Mesendoderm (in vitro differentiated cells): Measurements from ENCODE around the gene SYCN.

Experiments
- DNase-seq: peaks from one replicate; pipeline ENCODE4 v3.0.0; 2013
- H2AK5ac ChIP-seq: 2 replicates; pipeline ENCODE4 v1.6.1; 2013; ENCODE audit warnings: low read length, inconsistent platforms
- H2BK120ac ChIP-seq: 2 replicates; pipeline ENCODE4 v1.6.1; 2013; ENCODE audit warnings: low read depth, mild to moderate bottlenecking, low read length, moderate library complexity, mixed read lengths
- H2BK15ac ChIP-seq: replicated peaks from 2 replicates; pipeline ENCODE4 v1.6.1; 2013; ENCODE audit warnings: low read depth, mild to moderate bottlenecking, moderate library complexity
- H2BK5ac ChIP-seq: 2 replicates; pipeline ENCODE4 v1.6.1; 2013; ENCODE audit warnings: low read length, inconsistent platforms
- H3K18ac ChIP-seq: 2 replicates; pipeline ENCODE4 v1.6.1; 2013; ENCODE audit warnings: mild to moderate bottlenecking, low read length, mixed read lengths
- H3K23ac ChIP-seq: one replicate; pipeline ENCODE4 v1.6.1; 2013; ENCODE audit warnings: low read length
- H3K27ac ChIP-seq: 2 replicates; pipeline ENCODE4 v1.5.1; 2013; ENCODE audit warnings: low read depth, mild to moderate bottlenecking, inconsistent platforms, low read length, moderate library complexity
- H3K27me3 ChIP-seq: 2 replicates; pipeline ENCODE4 v1.6.1; 2013; ENCODE audit warnings: low read length, control low read depth, mild to moderate bottlenecking, inconsistent platforms; ENCODE audit not compliant: insufficient read depth, poor library complexity
- H3K36me3 ChIP-seq: 2 replicates; pipeline ENCODE4 v1.6.1; 2013; ENCODE audit warnings: low read length, inconsistent platforms; ENCODE audit not compliant: control insufficient read depth, insufficient read depth
- H3K4ac ChIP-seq: one replicate; pipeline ENCODE4 v1.6.1; 2013; ENCODE audit warnings: low read depth, mild to moderate bottlenecking, low read length, moderate library complexity
- H3K4me1 ChIP-seq: 2 replicates; pipeline ENCODE4 v1.6.1; 2013; ENCODE audit warnings: low read depth, low read length, inconsistent platforms; ENCODE audit not compliant: control insufficient read depth
- H3K4me2 ChIP-seq: 2 replicates; pipeline ENCODE4 v1.6.1; 2013; ENCODE audit warnings: low read length
- H3K4me3 ChIP-seq: 2 replicates; pipeline ENCODE4 v1.5.1; 2013; ENCODE audit warnings: mild to moderate bottlenecking, low read length
- H3K56ac ChIP-seq: one replicate; pipeline ENCODE4 v1.6.1; 2013; ENCODE audit warnings: low read length
- H3K79me1 ChIP-seq: 2 replicates; pipeline ENCODE4 v1.6.1; 2013; ENCODE audit warnings: low read length, inconsistent platforms
- H3K79me2 ChIP-seq: 2 replicates; pipeline ENCODE4 v1.6.1; 2013; ENCODE audit warnings: mild to moderate bottlenecking, low read length; ENCODE audit not compliant: control insufficient read depth, insufficient read depth
- H3K9ac ChIP-seq: 2 replicates; pipeline ENCODE4 v1.6.1; 2013; ENCODE audit warnings: low read length, inconsistent platforms
- H4K5ac ChIP-seq: one replicate; pipeline ENCODE4 v1.6.1; 2013; ENCODE audit warnings: low read length
- H4K8ac ChIP-seq: one replicate; pipeline ENCODE4 v1.6.1; 2013; ENCODE audit warnings: low read depth, mild to moderate bottlenecking, control low read depth, low read length, moderate library complexity
- WGBS: extraction: QIAGEN DNeasy Blood & Tissue Kit; methylation state at CpG from one replicate; pipeline ENCODE4 v1.1.7; 2013; ENCODE audit warnings: low lambda C conversion rate, missing lambda C conversion rate; ENCODE audit not compliant: insufficient coverage; ENCODE audit errors: extremely low coverage; 5-methylcytosine and 5-hydroxymethylcytosine counted together

The SYCN gene

DNA sequence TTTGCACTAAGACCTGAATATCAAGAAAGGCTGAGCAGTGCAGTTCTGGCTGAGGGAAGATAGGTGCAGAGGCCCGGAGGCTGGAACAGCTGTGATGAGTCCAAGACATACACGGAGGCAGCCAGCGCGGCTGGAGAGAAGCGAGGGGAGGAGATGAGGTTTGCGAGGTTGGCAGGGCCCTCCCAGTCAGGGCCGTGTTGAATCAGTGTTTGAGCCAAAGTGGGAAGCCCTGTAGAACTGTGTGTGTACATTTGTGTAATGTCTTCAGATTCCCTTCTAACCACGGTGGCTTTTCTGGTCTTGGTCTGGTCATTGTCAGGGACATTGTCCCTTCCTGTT, 43.6 kb downstream of the SYCN start:
- H2BK5ac ChIP-seq: no peak overlapping the region
- no CpG with 5 or more reads among the region's 8 CpGs for WGBS
- H2BK120ac ChIP-seq: no peak overlapping the region
- H3K18ac ChIP-seq: no peak overlapping the region
- no peak overlapping the region for H3K27ac ChIP-seq
- peaks cover 14% of the 10 kb centered on the region for H3K79me2 ChIP-seq
- H2BK15ac ChIP-seq: no peak overlapping the region
- H3K23ac ChIP-seq: no peak overlapping the region
- H3K36me3 ChIP-seq: no peaks in the 10 kb centered on the region
- DNase-seq: no peak
- no peak overlapping the region for H3K4me2 ChIP-seq
- H2AK5ac ChIP-seq: no peak overlapping the region
- peaks cover 24% of the 10 kb centered on the region for H3K79me1 ChIP-seq
- peaks cover 2% of the 10 kb centered on the region for H3K4me1 ChIP-seq
- no peak overlapping the region for H3K56ac ChIP-seq
- H3K9ac ChIP-seq: no peak overlapping the region
- H4K8ac ChIP-seq: no peak overlapping the region
- no peak overlapping the region for H3K4me3 ChIP-seq
- no peaks in the 10 kb centered on the region for H3K27me3 ChIP-seq
- no peak overlapping the region for H3K4ac ChIP-seq
- no peak overlapping the region for H4K5ac ChIP-seq

DNA sequence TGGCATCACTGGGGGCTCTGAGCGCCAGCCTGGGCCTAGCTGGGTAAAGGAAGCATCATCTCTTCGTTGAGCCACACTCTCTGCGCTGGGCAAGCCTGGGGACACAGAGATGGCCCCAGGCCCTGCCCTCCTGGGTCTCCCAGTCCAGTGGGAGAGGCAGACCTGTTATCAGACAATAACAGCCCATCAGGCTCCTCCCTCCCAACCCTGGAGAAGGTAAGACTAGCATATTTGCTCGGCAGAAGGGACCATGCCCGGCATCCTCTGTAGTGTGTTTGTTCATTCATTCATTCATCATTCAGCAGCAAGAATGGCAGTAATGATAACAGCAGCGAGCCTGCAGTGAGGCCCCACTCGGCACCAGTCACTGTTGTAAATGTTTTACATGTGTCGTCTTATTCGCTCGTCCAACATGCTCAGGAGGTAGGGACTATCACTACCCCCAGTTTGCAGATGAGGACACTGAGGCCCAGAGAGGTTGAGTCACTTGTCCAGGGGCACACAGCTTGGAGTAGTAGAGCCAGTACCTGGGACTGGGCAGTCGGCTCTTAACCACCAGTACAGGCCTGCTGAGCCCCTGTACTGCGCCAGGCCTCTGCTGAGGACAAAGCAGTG, 45.3 kb downstream of the SYCN start:
- WGBS: no CpG with 5 or more reads among the region's 12 CpGs
- Histone ChIP-seq H4K8ac (no peak overlapping the region), H3K4me2 (no peak overlapping the region), H3K4me1 (peaks cover 7% of the 10 kb centered on the region), H3K4me3 (no peak overlapping the region), H3K4ac (no peak overlapping the region), H4K5ac (no peak overlapping the region), H2AK5ac (no peak overlapping the region), H3K9ac (no peak overlapping the region), H3K79me1 (peaks cover 32% of the 10 kb centered on the region), H3K18ac (no peak overlapping the region), H3K56ac (no peak overlapping the region), H3K27me3 (no peaks in the 10 kb centered on the region), H3K79me2 (peaks cover 14% of the 10 kb centered on the region), H3K36me3 (no peaks in the 10 kb centered on the region), H3K23ac (no peak overlapping the region), H2BK120ac (no peak overlapping the region), H3K27ac (no peak overlapping the region), H2BK5ac (no peak overlapping the region), H2BK15ac (no peak overlapping the region)
- DNase-seq: no peak

DNA sequence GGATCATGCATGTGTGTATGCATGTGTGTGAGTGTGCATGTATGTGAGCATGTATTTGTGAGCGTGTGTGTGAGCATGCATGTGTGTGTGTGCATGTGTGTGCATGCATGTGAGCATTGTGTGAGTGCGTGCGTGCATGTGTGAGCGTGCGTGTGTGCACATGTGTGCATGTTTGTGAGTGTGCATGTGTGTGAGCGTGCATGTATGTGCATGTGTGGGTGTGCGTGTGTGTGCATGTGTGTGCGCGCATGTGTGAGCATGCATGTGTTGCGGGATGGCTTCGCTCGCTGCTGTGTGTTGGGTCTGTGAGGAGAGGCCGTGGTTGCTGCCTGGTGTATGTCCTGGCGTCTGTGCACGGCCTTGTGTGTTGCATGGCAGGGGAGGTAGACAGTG, 46.1 kb downstream of the SYCN start:
- no peak overlapping the region for H3K4me2 ChIP-seq
- H3K79me1 ChIP-seq: peaks cover 32% of the 10 kb centered on the region
- H3K4me1 ChIP-seq: peaks cover 7% of the 10 kb centered on the region
- H2BK120ac ChIP-seq: no peak overlapping the region
- no peaks in the 10 kb centered on the region for H3K36me3 ChIP-seq
- no peak overlapping the region for H2BK15ac ChIP-seq
- no peak overlapping the region for H2AK5ac ChIP-seq
- H4K5ac ChIP-seq: no peak overlapping the region
- H3K18ac ChIP-seq: no peak overlapping the region
- WGBS: no CpG with 5 or more reads among the region's 15 CpGs
- no peak overlapping the region for H3K56ac ChIP-seq
- DNase-seq: no peak
- no peak overlapping the region for H2BK5ac ChIP-seq
- peaks cover 14% of the 10 kb centered on the region for H3K79me2 ChIP-seq
- H3K4ac ChIP-seq: no peak overlapping the region
- H3K27me3 ChIP-seq: no peaks in the 10 kb centered on the region
- H3K23ac ChIP-seq: peak overlapping the region; percentile 15
- H4K8ac ChIP-seq: no peak overlapping the region
- H3K27ac ChIP-seq: no peak overlapping the region
- no peak overlapping the region for H3K9ac ChIP-seq
- H3K4me3 ChIP-seq: no peak overlapping the region

DNA sequence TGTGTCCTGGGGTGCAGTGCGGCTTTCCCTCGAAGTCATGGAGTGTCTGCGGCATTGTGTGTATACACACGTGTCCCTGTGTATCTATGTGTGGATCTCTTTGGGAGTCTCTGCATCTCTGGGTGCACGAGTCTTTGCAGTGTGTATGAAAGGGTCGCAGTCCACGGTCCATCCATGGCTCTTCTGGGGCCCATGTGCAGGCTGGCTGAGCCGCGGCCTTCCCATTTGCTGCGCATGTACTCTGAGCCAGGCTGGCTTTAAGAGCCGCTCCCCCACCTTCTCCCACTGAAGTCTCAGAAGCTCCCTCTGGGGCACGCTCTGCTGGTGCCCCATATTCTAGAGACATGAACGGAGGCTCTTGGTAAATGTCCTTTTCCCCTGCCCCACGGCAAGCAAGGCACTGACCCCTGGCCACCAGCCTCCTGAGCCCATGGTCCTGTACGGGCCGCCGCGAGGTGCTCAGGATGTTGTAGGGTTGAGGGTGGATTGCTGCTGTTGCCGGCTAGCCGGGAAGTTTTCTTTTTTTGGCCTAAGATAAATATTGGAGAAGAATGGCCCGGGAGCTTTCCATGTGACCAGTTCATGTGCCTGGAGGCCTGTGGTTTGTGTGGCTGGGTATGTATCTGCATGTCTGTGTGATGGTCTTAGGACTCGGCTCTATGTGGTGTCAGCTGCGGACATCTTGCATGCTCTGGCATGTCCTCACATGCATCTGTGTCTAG, 46.6 kb downstream of the SYCN start:
- WGBS: no CpG with 5 or more reads among the region's 23 CpGs
- no peak overlapping the region for H2AK5ac ChIP-seq
- H3K56ac ChIP-seq: no peak overlapping the region
- no peaks in the 10 kb centered on the region for H3K36me3 ChIP-seq
- H3K4me1 ChIP-seq: peaks cover 7% of the 10 kb centered on the region
- H3K4me3 ChIP-seq: no peak overlapping the region
- H4K5ac ChIP-seq: no peak overlapping the region
- no peak overlapping the region for H2BK120ac ChIP-seq
- no peak overlapping the region for H2BK5ac ChIP-seq
- peaks cover 29% of the 10 kb centered on the region for H3K79me1 ChIP-seq
- H3K4me2 ChIP-seq: no peak overlapping the region
- no peak overlapping the region for H4K8ac ChIP-seq
- no peak overlapping the region for H3K27ac ChIP-seq
- no peaks in the 10 kb centered on the region for H3K27me3 ChIP-seq
- DNase-seq: no peak
- H3K4ac ChIP-seq: no peak overlapping the region
- no peak overlapping the region for H2BK15ac ChIP-seq
- no peak overlapping the region for H3K18ac ChIP-seq
- no peak overlapping the region for H3K9ac ChIP-seq
- peaks cover 14% of the 10 kb centered on the region for H3K79me2 ChIP-seq
- peak overlapping the region; percentile 15 for H3K23ac ChIP-seq

DNA sequence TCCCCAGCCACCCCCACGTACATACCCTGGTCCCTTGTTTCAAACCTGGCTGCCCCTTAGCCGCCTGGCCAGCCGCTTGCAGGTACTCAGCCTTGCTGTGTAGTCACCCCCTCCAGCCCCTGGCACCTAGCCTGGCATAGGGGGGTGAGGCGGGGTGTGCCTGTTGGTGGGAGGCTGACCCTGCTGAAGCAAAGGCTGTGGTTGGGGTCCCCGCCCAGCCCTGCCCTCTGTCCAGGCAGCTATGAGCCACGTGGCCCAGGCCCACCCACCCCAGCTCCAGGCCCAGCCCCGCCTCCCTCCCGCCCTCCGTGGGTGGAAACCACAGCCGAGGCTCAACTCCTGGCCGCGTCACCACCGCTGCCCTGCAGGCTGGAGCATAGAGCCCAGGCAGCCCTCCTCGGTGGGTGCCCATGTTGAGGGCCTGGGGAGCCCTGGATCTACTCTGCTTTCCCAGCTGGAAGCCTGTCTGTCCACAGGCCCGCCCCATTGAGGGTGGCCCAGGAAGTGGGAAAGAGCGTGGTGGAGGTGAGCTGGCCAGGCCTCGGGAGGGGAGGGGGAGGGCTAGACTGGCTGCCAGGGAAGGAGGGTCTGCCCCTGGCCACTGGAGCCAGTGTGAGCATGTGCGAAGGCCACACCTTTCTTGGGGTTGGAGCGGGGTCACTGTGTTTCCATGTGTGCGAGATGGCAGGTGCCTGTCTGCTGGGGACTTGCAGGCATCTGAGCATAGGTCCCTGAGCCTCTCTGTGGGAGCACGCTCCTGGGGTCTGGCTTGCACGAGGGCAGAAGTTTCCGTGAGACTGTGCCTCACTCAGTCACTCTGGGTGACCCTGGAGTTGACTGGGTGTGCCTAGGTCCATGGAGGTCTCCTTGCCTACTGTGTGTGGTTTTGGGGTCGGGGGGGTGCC, 47.5 kb downstream of the SYCN start:
- Histone ChIP-seq H3K4me3 (no peak overlapping the region), H2AK5ac (no peak overlapping the region), H3K4ac (no peak overlapping the region), H3K18ac (no peak overlapping the region), H3K4me1 (peaks cover 7% of the 10 kb centered on the region), H2BK120ac (no peak overlapping the region), H3K27me3 (no peaks in the 10 kb centered on the region), H4K5ac (no peak overlapping the region), H2BK15ac (no peak overlapping the region), H3K27ac (no peak overlapping the region), H3K23ac (no peak overlapping the region), H3K4me2 (no peak overlapping the region), H3K9ac (no peak overlapping the region), H3K79me1 (peaks cover 29% of the 10 kb centered on the region), H3K79me2 (peaks cover 14% of the 10 kb centered on the region), H2BK5ac (no peak overlapping the region), H4K8ac (no peak overlapping the region), H3K36me3 (no peaks in the 10 kb centered on the region), H3K56ac (peak overlapping the region; percentile 34)
- no CpG with 5 or more reads among the region's 24 CpGs for WGBS
- DNase-seq: no peak
